A549 (cell line): ENCODE measurements around the gene MAPKAPK3. TPM values are rescaled to one million over a fixed set of nuclear protein-coding genes. Genes with fewer than 3 reads are reported as not detected.

Experiments
- ATAC-seq, 2 experiments: fragments of 200-7000 bp in 1 of 2; fragments of >200 bp in 1 of 2; cut with Nextera tagmentation in 1 of 2; cut with Tn5 transposase in 1 of 2; 3 replicates each; pipeline versions ENCODE4 v1.8.0 to v1.9.1; 2018 to 2020; ENCODE audit warnings: mild to moderate bottlenecking in 1 of 2, moderate library complexity in 1 of 2
- CTCF ChIA-PET: fragments of 300-600 bp; sonication (Branson Sonifier 250); formaldehyde crosslinking; extraction: SDS; loops from one replicate; lab custom pipeline; 2021; ENCODE audit warnings: antibody characterized with exemption, inconsistent platforms; lab: Yijun Ruan, JAX
- POLR2A ChIA-PET: fragments of 350-600 bp; formaldehyde crosslinking; extraction: SDS; loops from one replicate; lab custom pipeline; 2021; ENCODE audit warnings: antibody characterized with exemption, inconsistent platforms; lab: Yijun Ruan, JAX
- DNase-seq, 2 experiments: peaks; one replicate each; pipeline versions ENCODE4 v3.0.0 to v3.0.0-alpha.2; 2011 to 2016; ENCODE audit warnings: low read depth in 1 of 2, low spot score in 1 of 2
- FAIRE-seq: peaks from 2 replicates; lab custom pipeline; 2011; peaks lifted over from hg19 to GRCh38; lab: Jason Lieb, UNC
- H3K27ac ChIP-seq, 2 experiments: fragments of >200 bp; sonication (Bioruptor Twin); formaldehyde crosslinking; 3 replicates each; pipeline ENCODE4 v1.5.1; 2016 to 2017
- H3K4me1 ChIP-seq: fragments of >200 bp; sonication (Bioruptor Twin); formaldehyde crosslinking; 3 replicates; pipeline ENCODE4 v1.6.1; 2016
- H3K4me2 ChIP-seq: fragments of >200 bp; sonication (Bioruptor Twin); formaldehyde crosslinking; 3 replicates; pipeline ENCODE4 v1.6.1; 2016
- H3K4me3 ChIP-seq: fragments of >200 bp; sonication (Bioruptor Twin); formaldehyde crosslinking; 3 replicates; pipeline ENCODE4 v1.5.1; 2016
- H3K9me3 ChIP-seq: fragments of >200 bp; sonication (Bioruptor Twin); formaldehyde crosslinking; 3 replicates; pipeline ENCODE4 v1.6.1; 2016
- EHMT2 ChIP-seq: fragments of 200-600 bp; sonication (generic); IDR thresholded peaks from 2 replicates; pipeline ENCODE4 v1.6.1; 2016; ENCODE audit warnings: antibody characterized with exemption, low read depth, mild to moderate bottlenecking, moderate library complexity
- ESRRA ChIP-seq: fragments of 150-350 bp; IDR thresholded peaks from 2 replicates; pipeline ENCODE4 v1.6.1; 2014; ENCODE audit warnings: mild to moderate bottlenecking, low read length, borderline replicate concordance
- FOSB ChIP-seq: fragments of 250-450 bp; sonication (Bioruptor Pico); IDR thresholded peaks from 2 replicates; pipeline ENCODE4 v1.5.0; 2020; ENCODE audit warnings: mild to moderate bottlenecking, moderate library complexity
- FOSL2 ChIP-seq, 2 experiments: fragments of 450-650 bp in 1 of 2; fragments of >200 bp in 1 of 2; sonication (Bioruptor Twin) in 1 of 2; formaldehyde crosslinking; IDR thresholded peaks; 2 replicates each; pipeline versions ENCODE4 v1.5.0 to v1.6.1; 2016 to 2020; ENCODE audit warnings: mild to moderate bottlenecking in 1 of 2, moderate library complexity in 1 of 2
- JUN ChIP-seq, 2 experiments: fragments of >200 bp; sonication (Bioruptor Twin); formaldehyde crosslinking; IDR thresholded peaks; 2 replicates in 1 of 2; 3 replicates in 1 of 2; pipeline ENCODE4 v1.6.1; 2016 to 2017
- JUNB ChIP-seq: fragments of >200 bp; sonication (Bioruptor Twin); formaldehyde crosslinking; IDR thresholded peaks from 2 replicates; pipeline ENCODE4 v1.6.1; 2016
- MAZ ChIP-seq: fragments of 150-350 bp; IDR thresholded peaks from 2 replicates; pipeline ENCODE4 v1.6.1; 2014; ENCODE audit warnings: antibody characterized with exemption, low read depth, low read length, borderline replicate concordance
- NFE2L2 ChIP-seq: fragments of 150-350 bp; conservative IDR thresholded peaks from 2 replicates; pipeline ENCODE4 v1.6.1; 2014; ENCODE audit warnings: low read length
- POLR2A ChIP-seq: IDR thresholded peaks from 2 replicates; pipeline ENCODE4 v1.6.1; 2012; ENCODE audit warnings: mild to moderate bottlenecking, low read length
- RAD21 ChIP-seq, 2 experiments: fragments of >200 bp in 1 of 2; sonication (Bioruptor Twin) in 1 of 2; formaldehyde crosslinking in 1 of 2; IDR thresholded peaks in 1 of 2; conservative IDR thresholded peaks in 1 of 2; 2 replicates in 1 of 2; 3 replicates in 1 of 2; pipeline ENCODE4 v1.6.1; 2012 to 2018; ENCODE audit warnings: inconsistent platforms in 1 of 2
- RARB ChIP-seq: fragments of 250-450 bp; sonication (Bioruptor Pico); IDR thresholded peaks from 2 replicates; pipeline ENCODE4 v1.8.0; 2021; ENCODE audit warnings: mild to moderate bottlenecking, moderate library complexity
- TP53 ChIP-seq: fragments of 250-450 bp; sonication (Bioruptor Pico); IDR thresholded peaks from 2 replicates; pipeline ENCODE4 v1.5.0; 2021; ENCODE audit warnings: mild to moderate bottlenecking, moderate library complexity
- USF2 ChIP-seq: fragments of 450-650 bp; IDR thresholded peaks from 2 replicates; pipeline ENCODE4 v1.6.1; 2014; ENCODE audit warnings: antibody characterized with exemption
- ZNF302 ChIP-seq: fragments of 250-450 bp; sonication (Bioruptor Pico); IDR thresholded peaks from 2 replicates; pipeline ENCODE4 v1.9.0; 2021; ENCODE audit warnings: inconsistent platforms, mild to moderate bottlenecking, moderate library complexity
- WGBS: methylation state at CpG from one replicate; pipeline ENCODE4 v1.1.6; 2017; ENCODE audit errors: missing lambda C conversion rate; 5-methylcytosine and 5-hydroxymethylcytosine counted together
- polyA plus RNA-seq, 4 experiments: library from polyadenylated mRNA; depleted of rRNA in 3 of 4; stranded (reverse); fragments of >200 nt; fragmentation: RNase III in 1 of 4; extraction: RNeasy Plus Mini Kit Qiagen cat#74134 plus additional on column Dnase treatment in 1 of 4; gene quantifications; 2 replicates in 3 of 4; 3 replicates in 1 of 4; pipeline ENCODE4 v1.2.3, GENCODE V29; 2011 to 2017

Gene MAPKAPK3
- polyA plus RNA-seq, 2 of the 4 experiments (the other 2 are of a cell fraction), result 14.6 to 16.5 TPM

- ATAC-seq (no peak), DNase-seq (no peak), FAIRE-seq (no peak)
- POLR2A ChIA-PET, result interaction anchor here (1.6 to 1.8 kb wide), 2 partner anchors 9 to 34 kb away, joined by 4 read pairs; partner anchors contain the start of genes CISH and HEMK1
- 84% methylated on average over 7 of the region's 9 CpGs for WGBS
- CTCF ChIA-PET, result interaction anchor here (0.6 to 18.5 kb wide), 5 partner anchors 11 to 48 kb away, joined by 3 to 375 read pairs (median 3); partner anchors contain the start of genes C3orf18, CISH and HEMK1
- peak overlapping the region; percentile 91; the same call in 2 of the 3 replicates for H3K4me2 ChIP-seq
- no peak overlapping the region for H3K4me3 ChIP-seq
- peak overlapping the region; percentile 97 to 98 for H3K27ac ChIP-seq
- no peaks in the 10 kb centered on the region for H3K9me3 ChIP-seq
- TF ChIP-seq ZNF302 (CRISPR knock-in tag) (no peak), MAZ (no peak), FOSB (CRISPR knock-in tag) (no peak)
- TF ChIP-seq, all 56 proteins: peak for 0
- H3K4me1 ChIP-seq, result peaks cover 48% of the 10 kb centered on the region
Measured at GRCh38 chr3:50602595-50603191, 14.3 kb upstream of the MAPKAPK3 start.

GRCh38 chr3:50603261-50604109 is 13.5 kb upstream of the MAPKAPK3 start:
- TF ChIP-seq TP53 (CRISPR knock-in tag) (no peak), FOSL2 (IDR thresholded peaks at IDR 0.05) (no peak), FOSL2 (CRISPR knock-in tag; IDR thresholded peaks at IDR 0.05) (no peak), JUN (IDR thresholded peaks at IDR 0.05) (no peak), POLR2A (no peak), USF2 (no peak), JUNB (no peak), ESRRA (no peak)
- TF ChIP-seq, all 56 proteins: peak for 0
- ChIA-PET CTCF (interaction anchor here (9.1 to 18.5 kb wide), 2 partner anchors 10 to 30 kb away, joined by 107 to 375 read pairs; partner anchors contain the start of genes C3orf18, CISH and HEMK1), POLR2A (interaction anchor here (1.6 kb wide), 1 partner anchor 34 kb away, joined by 4 read pairs; the partner anchor contains the start of gene HEMK1)
- Histone ChIP-seq H3K4me2 (no peak overlapping the region), H3K27ac (peak overlapping the region in 1 of 2 experiments; percentile 98; a peak in 4 of 6 replicates), H3K9me3 (no peaks in the 10 kb centered on the region), H3K4me1 (peaks cover 48% of the 10 kb centered on the region), H3K4me3 (no peak overlapping the region)
- ATAC-seq (no peak), FAIRE-seq (no peak), DNase-seq (no peak)
- 78% methylated on average over 4 of the region's 4 CpGs for WGBS

GRCh38 chr3:50604110-50604621 is 12.8 kb upstream of the MAPKAPK3 start:
- Histone ChIP-seq H3K4me3 (no peak overlapping the region), H3K9me3 (no peaks in the 10 kb centered on the region), H3K4me2 (no peak overlapping the region), H3K27ac (peak overlapping the region in 1 of 2 experiments; percentile 98; a peak in 1 of 6 replicates), H3K4me1 (peaks cover 48% of the 10 kb centered on the region)
- TF ChIP-seq MAZ (no peak), RARB (CRISPR knock-in tag) (no peak), RAD21 (conservative IDR thresholded peaks at IDR 0.05 in 1 of 2, IDR thresholded peaks at IDR 0.05 in 1 of 2) (no peak), NFE2L2 (no peak), EHMT2 (no peak)
- no peak for ATAC-seq
- FAIRE-seq, result no peak
- CTCF ChIA-PET, result interaction anchor here (9.1 to 18.5 kb wide), 2 partner anchors 10 to 31 kb away, joined by 107 to 375 read pairs; partner anchors contain the start of genes C3orf18, CISH and HEMK1
- 85% methylated on average over 5 of the region's 5 CpGs for WGBS
- DNase-seq, result no peak
- POLR2A ChIA-PET, result no interaction called here
